GM06990 (cell line): Measurements from ENCODE around the gene SFTPD.

ENCODE experiments used
- DNase-seq: peaks from one replicate; pipeline ENCODE4 v3.0.0-alpha.2; 2011; ENCODE audit not compliant: insufficient read length; ENCODE audit errors: extremely low read depth
- H3K27me3 ChIP-seq: replicated peaks from 2 replicates; pipeline ENCODE4 v1.6.0; 2011; ENCODE audit warnings: low read length; ENCODE audit not compliant: control insufficient read depth, insufficient read depth
- H3K36me3 ChIP-seq: 2 replicates; pipeline ENCODE4 v1.5.1; 2011; ENCODE audit warnings: low read length; ENCODE audit not compliant: control insufficient read depth, insufficient read depth
- H3K4me3 ChIP-seq: replicated peaks from 2 replicates; pipeline ENCODE4 v1.5.1; 2011; ENCODE audit warnings: low read depth, mild to moderate bottlenecking, control low read depth, low read length
- CTCF ChIP-seq: IDR thresholded peaks from 2 replicates; pipeline ENCODE4 v1.5.1; 2011; ENCODE audit warnings: low read length, control low read depth, mild to moderate bottlenecking, inconsistent platforms; ENCODE audit not compliant: insufficient read depth, poor library complexity, severe bottlenecking

SFTPD gene

GRCh38 chr10:79984851-79985250 is 35.9 kb upstream of the SFTPD start:
- no peak overlapping the region for H3K4me3 ChIP-seq
- no peak for DNase-seq
- no peaks in the 10 kb centered on the region for H3K36me3 ChIP-seq
- no peak for TF ChIP-seq CTCF
- H3K27me3 ChIP-seq: peaks cover 3% of the 10 kb centered on the region

GRCh38 chr10:79983286-79983909 is 34.5 kb upstream of the SFTPD start:
- no peak for DNase-seq
- H3K27me3 ChIP-seq: peaks cover 3% of the 10 kb centered on the region
- TF ChIP-seq CTCF: no peak

GRCh38 chr10:79982861-79983260 is 34.0 kb upstream of the SFTPD start:
- Histone ChIP-seq H3K4me3 (no peak overlapping the region), H3K27me3 (peaks cover 3% of the 10 kb centered on the region), H3K36me3 (no peaks in the 10 kb centered on the region)
- no peak for DNase-seq
- no peak for TF ChIP-seq CTCF

More at GRCh38 chr10:79983286-79983909, 34.5 kb upstream of the SFTPD start:
- Histone ChIP-seq H3K4me3 (no peak overlapping the region), H3K36me3 (no peaks in the 10 kb centered on the region)

- no peak for DNase-seq
- no peak overlapping the region for H3K4me3 ChIP-seq
- no peak for TF ChIP-seq CTCF
These were observed 33.5 kb upstream of the SFTPD start for GRCh38 chr10:79982362-79982800.

GRCh38 chr10:79981450-79982361 is 32.8 kb upstream of the SFTPD start:
- H3K27me3 ChIP-seq: peaks cover 3% of the 10 kb centered on the region
- no peak for TF ChIP-seq CTCF
- peak overlapping the region; percentile 41 for H3K4me3 ChIP-seq
- H3K36me3 ChIP-seq: no peaks in the 10 kb centered on the region
- DNase-seq: no peak

More at GRCh38 chr10:79982362-79982800, 33.5 kb upstream of the SFTPD start:
- no peaks in the 10 kb centered on the region for H3K36me3 ChIP-seq
- peaks cover 3% of the 10 kb centered on the region for H3K27me3 ChIP-seq
